ENCODE data around the gene MEF2B. TPM values are rescaled to one million over a fixed set of nuclear protein-coding genes. Genes with fewer than 3 reads are reported as not detected.

The MEF2B gene
- total RNA-seq, 2 experiments from 2014 or later, result 2.2 to 3.6 TPM

DNA sequence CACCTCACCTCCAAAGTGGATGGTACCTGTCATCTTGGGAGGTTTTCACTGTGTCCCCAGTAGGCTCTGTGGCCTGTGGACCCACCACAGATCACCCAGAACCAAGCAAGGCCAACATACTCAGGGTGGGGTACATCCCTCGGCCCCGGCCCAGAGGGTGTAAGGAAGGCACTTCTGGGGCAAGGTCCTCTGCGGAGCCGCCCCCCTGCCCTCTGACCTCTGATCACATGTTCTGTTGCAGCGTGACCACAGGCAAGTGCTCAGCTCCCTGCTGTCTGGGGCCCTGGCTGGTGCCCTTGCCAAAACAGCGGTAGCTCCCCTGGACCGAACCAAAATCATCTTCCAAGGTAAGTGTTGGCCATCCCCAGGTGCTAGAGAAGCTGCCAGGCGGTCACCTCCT, 68.5 kb downstream of the MEF2B start:
- H3K4me3 Mint-ChIP-seq, result no peak overlapping the region
- no peak for ATAC-seq
- no peak for DNase-seq
- ChIA-PET CTCF (no interaction called here), POLR2A (interaction anchor here (0.7 kb wide), 1 partner anchor 1141 kb away, joined by 3 read pairs; no protein-coding TSS in a partner anchor)
- H3K27ac Mint-ChIP-seq, result no peak overlapping the region
- no peaks in the 10 kb centered on the region for H3K9me3 Mint-ChIP-seq (ENCODE audit: insufficient read depth)
- H3K36me3 Mint-ChIP-seq (ENCODE audit: low read depth), result no peaks in the 10 kb centered on the region
- H3K4me1 Mint-ChIP-seq (ENCODE audit: low read depth), result no peaks in the 10 kb centered on the region
- H3K27me3 Mint-ChIP-seq (ENCODE audit: low read depth), result no peaks in the 10 kb centered on the region

DNA sequence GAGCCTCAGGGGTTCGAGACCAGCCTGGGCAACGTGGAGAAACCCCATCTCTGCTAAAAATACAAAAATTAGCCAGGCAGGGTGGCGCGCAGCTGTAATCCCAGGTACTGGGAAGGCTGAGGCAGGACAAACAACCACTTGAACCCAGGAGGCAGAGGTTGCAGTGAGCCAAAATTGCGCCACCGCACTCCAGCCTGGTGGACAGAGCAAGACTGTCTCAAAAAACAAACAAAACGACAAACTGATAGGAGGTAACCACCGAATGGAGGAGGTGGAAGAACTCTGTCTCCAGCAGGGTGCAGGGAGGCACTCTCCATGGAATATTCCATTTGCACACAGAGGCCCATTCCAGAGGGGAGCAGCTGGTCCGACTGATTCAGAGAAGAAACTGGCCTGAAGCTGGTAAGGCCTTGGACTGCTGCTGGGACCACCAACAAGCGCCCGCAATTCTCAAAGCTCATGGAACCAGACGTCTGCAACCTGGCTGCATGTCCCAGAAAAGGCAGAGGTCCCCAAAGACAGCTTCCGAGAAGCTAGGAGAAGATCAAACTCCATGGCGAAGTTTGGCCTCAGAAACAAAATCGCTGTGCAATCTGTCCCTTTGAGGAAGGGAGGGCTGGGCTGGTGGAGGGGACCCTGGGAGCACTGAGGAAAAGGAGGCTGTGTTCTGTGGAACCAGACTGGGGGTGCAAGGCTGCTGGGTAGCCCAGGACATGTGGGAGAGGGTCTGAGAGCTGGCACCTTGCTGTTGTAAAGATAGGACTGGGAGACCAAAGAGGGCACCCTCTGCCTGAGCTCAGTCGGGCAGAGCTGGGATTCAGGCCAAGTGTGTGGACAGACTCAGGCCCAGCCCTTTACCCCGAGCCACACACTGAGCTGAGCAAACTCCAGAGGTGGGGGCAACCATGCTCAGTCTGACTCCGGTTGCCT, 71.1 kb downstream of the MEF2B start:
- H3K36me3 Mint-ChIP-seq (ENCODE audit: low read depth), result no peaks in the 10 kb centered on the region
- no peak for ATAC-seq
- no peak overlapping the region for H3K4me3 Mint-ChIP-seq
- ChIA-PET POLR2A (no interaction called here), CTCF (no interaction called here)
- no peaks in the 10 kb centered on the region for H3K9me3 Mint-ChIP-seq (ENCODE audit: insufficient read depth)
- H3K4me1 Mint-ChIP-seq (ENCODE audit: low read depth), result no peaks in the 10 kb centered on the region
- DNase-seq, result no peak
- no peak overlapping the region for H3K27ac Mint-ChIP-seq
- no peaks in the 10 kb centered on the region for H3K27me3 Mint-ChIP-seq (ENCODE audit: low read depth)

DNA sequence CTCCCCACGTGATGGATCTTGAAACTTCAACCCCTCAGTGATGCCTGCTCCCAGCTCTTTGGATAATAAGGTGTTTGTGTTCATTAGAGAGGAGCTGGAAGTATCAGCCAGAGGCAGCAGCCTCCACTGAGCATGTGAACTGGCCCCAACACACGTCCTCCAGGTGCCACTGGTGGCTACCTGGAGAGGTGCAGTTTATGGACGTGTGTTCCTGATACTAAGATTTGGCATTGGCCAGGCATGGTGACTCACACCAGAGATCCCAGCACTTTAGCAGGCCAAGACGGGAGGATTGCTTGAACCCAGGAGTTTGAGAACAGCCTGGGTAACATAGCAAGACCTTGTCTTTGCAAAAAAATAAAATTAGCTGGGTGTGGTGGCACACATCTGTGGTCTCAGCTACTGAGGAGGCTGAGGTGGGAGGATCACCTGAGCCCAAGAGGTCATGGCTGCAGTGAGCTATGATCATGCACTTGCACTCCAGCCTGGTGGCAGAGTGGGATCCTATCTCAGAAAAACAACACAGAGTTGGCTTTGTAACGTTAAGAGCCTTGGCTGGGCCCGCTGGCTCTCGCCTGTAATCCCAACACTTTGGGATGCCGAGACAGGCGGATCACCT, 71.9 kb downstream of the MEF2B start:
- POLR2A ChIA-PET, result no interaction called here
- no peak for DNase-seq
- no peaks in the 10 kb centered on the region for H3K27me3 Mint-ChIP-seq (ENCODE audit: low read depth)
- no peak for ATAC-seq
- no peaks in the 10 kb centered on the region for H3K36me3 Mint-ChIP-seq (ENCODE audit: low read depth)
- no peak overlapping the region for H3K27ac Mint-ChIP-seq
- no peaks in the 10 kb centered on the region for H3K9me3 Mint-ChIP-seq (ENCODE audit: insufficient read depth)
- H3K4me1 Mint-ChIP-seq (ENCODE audit: low read depth), result no peaks in the 10 kb centered on the region
- no peak overlapping the region for H3K4me3 Mint-ChIP-seq
- CTCF ChIA-PET, result no interaction called here

DNA sequence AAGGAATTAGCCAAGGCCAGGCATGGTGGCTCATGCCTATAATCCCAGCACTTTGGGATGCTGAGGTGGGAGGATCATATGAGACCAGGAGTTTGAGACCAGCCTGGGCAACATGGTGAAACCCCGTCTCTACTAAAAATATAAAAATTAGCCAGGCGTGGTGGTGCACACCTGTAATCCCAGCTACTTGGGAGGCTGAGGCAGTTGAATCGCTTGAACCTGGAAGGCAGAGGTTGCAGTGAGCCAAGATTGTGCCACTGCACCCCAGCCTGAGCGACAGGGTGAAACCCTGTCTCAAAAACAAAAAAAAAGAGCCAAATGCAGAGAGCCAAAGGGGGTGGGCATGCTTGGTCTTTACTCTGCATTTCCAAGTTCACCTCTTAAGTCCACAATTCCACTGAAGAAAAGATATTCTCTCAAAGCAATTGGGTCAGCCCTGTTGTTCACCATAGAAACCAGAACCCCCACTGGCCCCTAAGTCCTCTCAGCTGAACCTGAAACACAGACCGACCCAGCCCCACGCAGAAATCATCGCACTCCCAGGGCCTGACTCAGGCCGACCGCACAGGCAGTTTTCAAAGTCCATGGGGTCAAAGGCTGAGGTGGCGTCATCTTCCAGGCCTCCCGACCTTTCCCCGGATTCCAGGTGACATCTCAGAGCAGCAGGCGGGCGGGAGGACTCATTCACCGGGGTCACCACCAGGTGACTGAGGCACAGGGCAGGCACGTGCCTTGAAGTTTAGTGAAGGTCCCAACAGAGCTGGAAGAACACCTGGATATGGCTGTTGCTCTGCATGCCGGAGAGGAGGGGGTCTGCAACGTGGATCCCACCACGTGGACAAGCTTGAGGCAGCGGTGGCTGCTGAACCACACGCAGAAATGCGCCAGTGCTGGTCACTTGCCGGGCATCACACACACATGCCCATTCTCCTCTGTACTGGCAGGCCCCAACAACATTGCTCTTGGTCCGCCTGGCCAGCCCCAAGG, 73.1 kb downstream of the MEF2B start:
- Mint-ChIP-seq H3K4me1 (ENCODE audit: low read depth) (no peaks in the 10 kb centered on the region), H3K27me3 (ENCODE audit: low read depth) (no peaks in the 10 kb centered on the region), H3K4me3 (no peak overlapping the region), H3K9me3 (ENCODE audit: insufficient read depth) (no peaks in the 10 kb centered on the region), H3K36me3 (ENCODE audit: low read depth) (no peaks in the 10 kb centered on the region), H3K27ac (no peak overlapping the region)
- POLR2A ChIA-PET, result no interaction called here
- DNase-seq (no peak), ATAC-seq (no peak)
- CTCF ChIA-PET, result no interaction called here

DNA sequence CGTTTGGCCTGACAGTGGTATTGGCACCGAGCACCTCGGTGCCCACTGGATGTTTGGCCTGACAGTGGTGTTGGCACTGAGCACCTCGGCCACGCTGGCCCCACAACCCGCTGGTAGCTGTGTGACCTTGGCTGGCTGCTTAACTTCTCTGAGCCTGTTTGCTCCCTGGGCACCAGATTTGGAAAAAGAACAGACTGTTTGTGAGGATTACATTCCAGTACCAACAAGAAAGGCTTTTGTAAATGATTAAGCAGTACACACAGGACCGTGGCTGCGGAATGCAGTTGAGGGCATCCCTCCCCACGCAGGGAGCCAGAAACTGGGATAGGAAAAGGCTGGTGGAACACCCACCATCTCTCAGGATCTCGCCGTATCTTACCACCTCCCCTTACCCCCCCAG, 74.4 kb downstream of the MEF2B start:
- ChIA-PET POLR2A (no interaction called here), CTCF (no interaction called here)

More for the DNA sequence above, 74.4 kb downstream of the MEF2B start:
- ATAC-seq, result no peak
- H3K4me3 Mint-ChIP-seq, result no peak overlapping the region
- H3K27ac Mint-ChIP-seq, result no peak overlapping the region
- no peaks in the 10 kb centered on the region for H3K36me3 Mint-ChIP-seq (ENCODE audit: low read depth)
- no peaks in the 10 kb centered on the region for H3K9me3 Mint-ChIP-seq (ENCODE audit: insufficient read depth)
- H3K4me1 Mint-ChIP-seq (ENCODE audit: low read depth), result no peaks in the 10 kb centered on the region
- DNase-seq, result no peak
- no peaks in the 10 kb centered on the region for H3K27me3 Mint-ChIP-seq (ENCODE audit: low read depth)

Other genes starting within 250 kb of the MEF2B start
- gene HOMER3, start 229.0 kb downstream of the MEF2B start, total RNA-seq, result not detected
- 100 to 1,000 TPM; 123 to 124 TPM for gene SUGP2, start 136.7 kb downstream of the MEF2B start, total RNA-seq
- gene ARMC6, start 136.7 kb downstream of the MEF2B start, total RNA-seq, result 10 to 100 TPM; 33.4 to 35.4 TPM
- 10 to 100 TPM; 20.1 to 20.2 TPM for gene SLC25A42, start 106.3 kb downstream of the MEF2B start, total RNA-seq
- 10 to 100 TPM; 20.3 to 22.8 TPM for gene TMEM161A, start 31.8 kb downstream of the MEF2B start, total RNA-seq
- gene BORCS8, start 21.9 kb upstream of the MEF2B start, total RNA-seq, result 10 to 100 TPM; 22.1 to 25.4 TPM
- gene RFXANK, start 22.0 kb upstream of the MEF2B start, total RNA-seq, result 10 to 100 TPM; 97.9 to 98.7 TPM
- gene NR2C2AP, start 33.2 kb upstream of the MEF2B start, total RNA-seq, result 10 to 100 TPM; 35.6 TPM
- gene NCAN, start 41.7 kb upstream of the MEF2B start, total RNA-seq, result not detected
- gene TM6SF2, start 103.0 kb upstream of the MEF2B start, total RNA-seq, result not detected
- gene SUGP1, start 150.2 kb upstream of the MEF2B start, total RNA-seq, result 10 to 100 TPM; 58.9 to 60.9 TPM
- gene MAU2, start 150.6 kb upstream of the MEF2B start, total RNA-seq, result 10 to 100 TPM; 67.0 to 67.4 TPM
- 100 to 1,000 TPM; 180 TPM for gene GATAD2A, start 235.4 kb upstream of the MEF2B start, total RNA-seq

Measured in activated CD8-positive, alpha-beta T cell treated with anti-CD3 and anti-CD28 coated beads, Interleukin-2, amount 10 ng/mL, durations not matched to agents 7 days and 5 days (primary cell).